GM19023 (cell line): ENCODE measurements around the gene BIRC5.
"Not testable (repeated sequence)": the region's sequence is repeated elsewhere in the genome, so short reads cannot be mapped to it uniquely, and the experiment has no call there.

ENCODE experiments used
- ATAC-seq: cut with Tn5 transposase; IDR thresholded peaks from one replicate; pipeline ENCODE4 v1.9.1; 2021; ENCODE audit warnings: mild to moderate bottlenecking, moderate library complexity; ENCODE audit not compliant: unreplicated experiment

Gene BIRC5

DNA sequence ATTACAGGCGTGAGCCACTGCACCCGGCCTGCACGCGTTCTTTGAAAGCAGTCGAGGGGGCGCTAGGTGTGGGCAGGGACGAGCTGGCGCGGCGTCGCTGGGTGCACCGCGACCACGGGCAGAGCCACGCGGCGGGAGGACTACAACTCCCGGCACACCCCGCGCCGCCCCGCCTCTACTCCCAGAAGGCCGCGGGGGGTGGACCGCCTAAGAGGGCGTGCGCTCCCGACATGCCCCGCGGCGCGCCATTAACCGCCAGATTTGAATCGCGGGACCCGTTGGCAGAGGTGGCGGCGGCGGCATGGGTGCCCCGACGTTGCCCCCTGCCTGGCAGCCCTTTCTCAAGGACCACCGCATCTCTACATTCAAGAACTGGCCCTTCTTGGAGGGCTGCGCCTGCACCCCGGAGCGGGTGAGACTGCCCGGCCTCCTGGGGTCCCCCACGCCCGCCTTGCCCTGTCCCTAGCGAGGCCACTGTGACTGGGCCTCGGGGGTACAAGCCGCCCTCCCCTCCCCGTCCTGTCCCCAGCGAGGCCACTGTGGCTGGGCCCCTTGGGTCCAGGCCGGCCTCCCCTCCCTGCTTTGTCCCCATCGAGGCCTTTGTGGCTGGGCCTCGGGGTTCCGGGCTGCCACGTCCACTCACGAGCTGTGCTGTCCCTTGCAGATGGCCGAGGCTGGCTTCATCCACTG, at the start of gene BIRC5:
Gene BIRC5 (plus strand): TSS at position 238 of the 690 bp plus-strand sequence. CDS start 64 bp downstream, at position 302.
- peak; percentile 78 for ATAC-seq

DNA sequence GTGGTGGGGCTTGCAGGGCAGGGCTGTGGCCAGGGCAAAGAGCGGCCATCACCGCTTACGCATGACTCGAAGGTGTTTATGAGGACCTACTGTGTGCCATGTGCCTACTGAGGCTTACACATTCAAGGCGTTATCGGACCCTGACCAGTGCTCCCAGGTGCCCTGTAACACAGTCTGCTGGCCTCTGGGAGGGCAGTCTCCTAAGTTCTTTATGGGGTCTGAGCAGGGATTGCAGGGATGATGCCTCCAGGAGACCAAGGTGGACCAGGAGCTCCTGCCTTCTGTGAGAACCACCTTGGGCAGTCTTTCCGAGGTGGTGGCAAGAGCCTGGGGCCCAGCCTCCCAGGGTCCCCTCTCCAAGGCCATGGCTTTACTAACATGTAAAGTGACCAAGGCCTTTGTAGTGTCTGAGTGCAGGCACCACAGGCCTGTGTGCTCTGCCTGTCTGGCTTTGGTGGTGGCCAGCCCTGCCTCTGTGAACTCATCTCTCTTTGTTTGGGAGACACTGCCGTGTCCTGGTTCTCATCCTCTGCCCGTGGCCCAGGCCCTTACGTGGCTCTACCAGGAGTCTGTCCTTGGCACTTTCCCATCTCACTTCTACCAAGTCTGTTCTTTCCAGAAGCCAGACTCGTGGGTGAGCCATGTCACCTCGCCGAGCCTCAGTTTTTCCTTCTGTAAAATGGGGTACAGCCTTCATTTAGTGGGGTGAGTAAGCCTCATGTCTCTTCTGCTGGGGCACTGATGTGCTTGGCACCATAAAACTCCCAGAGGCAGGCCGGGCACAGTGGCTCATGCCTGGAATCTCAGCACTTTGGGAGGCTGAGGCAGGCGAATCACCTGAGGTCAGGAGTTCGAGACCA, 49.1 kb upstream of the BIRC5 start:
- no peak for ATAC-seq

DNA sequence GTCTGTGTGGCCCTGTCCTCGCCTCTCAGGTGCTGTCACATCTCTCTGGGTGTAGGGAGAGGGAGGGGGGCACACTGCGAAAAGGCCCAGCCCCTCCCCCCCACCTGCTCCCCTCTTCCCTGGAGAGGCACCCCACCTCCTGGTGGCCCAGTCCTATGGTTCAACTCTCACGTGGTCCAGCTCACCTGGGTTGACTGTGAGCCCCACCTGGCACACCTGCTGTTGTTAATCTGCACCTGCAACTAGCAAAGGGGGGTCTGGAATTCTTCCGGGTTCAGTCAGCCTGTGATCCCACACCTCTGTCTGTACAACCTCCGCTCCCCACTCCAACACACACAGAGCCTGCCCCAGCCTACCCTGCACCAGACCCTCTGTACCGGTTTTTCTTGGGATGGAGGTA, 47.6 kb upstream of the BIRC5 start:
- ATAC-seq, result no peak

DNA sequence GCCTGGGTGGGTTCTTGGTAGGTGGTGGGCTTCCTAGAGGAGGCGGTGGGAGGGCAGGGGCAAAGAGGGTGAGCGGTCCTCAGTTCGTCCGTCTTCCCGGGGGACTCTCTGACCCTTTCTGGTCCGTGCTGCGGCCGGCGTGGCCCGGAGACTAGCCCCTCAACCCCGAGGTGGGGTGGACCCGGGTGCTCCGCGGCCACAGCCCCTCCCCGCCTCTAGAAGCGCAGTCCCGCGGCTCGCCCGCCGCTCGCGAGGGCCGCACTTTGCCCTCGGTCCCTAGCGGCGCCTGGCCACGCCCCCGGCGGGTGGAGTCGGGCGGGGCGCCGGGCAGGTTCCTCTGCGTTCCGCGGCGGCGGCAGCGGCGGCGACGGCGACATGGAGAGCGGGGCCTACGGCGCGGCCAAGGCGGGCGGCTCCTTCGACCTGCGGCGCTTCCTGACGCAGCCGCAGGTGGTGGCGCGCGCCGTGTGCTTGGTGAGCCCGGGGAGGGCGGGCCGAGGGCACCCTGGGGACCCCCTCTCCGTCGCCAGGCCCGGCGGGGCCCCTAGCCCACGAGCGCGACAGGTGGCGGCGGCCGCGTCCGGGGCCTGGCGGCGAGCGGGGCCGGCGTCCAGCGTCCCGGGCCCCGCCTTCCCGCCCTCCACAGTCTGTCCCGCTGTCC, 45.7 kb upstream of the BIRC5 start, which contains the start of gene SYNGR2:
Gene SYNGR2 (plus strand): TSS at position 340 of the 661 bp plus-strand sequence. CDS start 36 bp downstream, at position 376.
- peak; percentile 59 for ATAC-seq

DNA sequence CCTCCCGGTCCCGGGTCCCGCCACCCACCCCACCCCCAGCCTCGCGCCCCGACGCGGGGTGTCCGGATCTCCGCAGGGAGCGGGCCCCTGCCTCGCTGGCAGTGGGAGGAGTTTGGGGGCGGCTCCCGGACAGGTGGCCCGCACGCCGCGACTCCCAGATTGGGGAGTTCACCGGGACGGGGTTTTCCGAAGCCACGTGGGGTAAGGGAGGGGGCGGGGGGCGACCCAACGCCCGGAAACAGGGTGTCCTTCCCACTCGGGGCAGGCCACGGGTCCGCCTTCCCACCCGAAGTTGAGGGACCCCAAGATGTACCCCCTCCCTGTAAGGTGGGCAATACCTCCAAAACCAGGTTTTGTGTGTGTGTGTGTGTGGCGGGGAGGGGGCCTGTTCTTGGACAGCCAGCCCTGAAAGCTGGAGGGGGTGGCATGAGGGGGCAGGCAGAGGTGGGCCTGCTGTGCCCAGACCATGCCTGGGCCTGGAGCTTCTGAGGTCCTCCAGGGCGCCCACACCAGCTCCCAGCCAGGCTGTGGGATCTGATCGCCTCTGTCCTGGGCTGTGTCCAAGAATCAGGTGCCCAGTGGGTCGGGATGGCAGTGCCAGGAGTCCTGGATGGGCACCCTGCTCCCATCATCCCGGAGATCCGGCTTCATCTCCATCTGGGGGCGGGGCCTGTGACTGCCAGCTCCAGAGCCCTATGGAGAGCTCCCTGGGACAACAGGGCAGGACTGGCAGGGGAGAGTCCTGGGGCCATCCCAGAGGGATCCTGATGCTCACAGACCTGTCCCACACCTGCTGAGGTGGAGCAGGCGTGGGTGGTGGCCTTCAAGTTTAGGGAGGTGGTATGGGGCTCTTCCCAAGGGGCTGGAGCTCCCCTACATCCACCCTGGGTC, 44.9 kb upstream of the BIRC5 start:
- ATAC-seq, result peak; percentile 37

DNA sequence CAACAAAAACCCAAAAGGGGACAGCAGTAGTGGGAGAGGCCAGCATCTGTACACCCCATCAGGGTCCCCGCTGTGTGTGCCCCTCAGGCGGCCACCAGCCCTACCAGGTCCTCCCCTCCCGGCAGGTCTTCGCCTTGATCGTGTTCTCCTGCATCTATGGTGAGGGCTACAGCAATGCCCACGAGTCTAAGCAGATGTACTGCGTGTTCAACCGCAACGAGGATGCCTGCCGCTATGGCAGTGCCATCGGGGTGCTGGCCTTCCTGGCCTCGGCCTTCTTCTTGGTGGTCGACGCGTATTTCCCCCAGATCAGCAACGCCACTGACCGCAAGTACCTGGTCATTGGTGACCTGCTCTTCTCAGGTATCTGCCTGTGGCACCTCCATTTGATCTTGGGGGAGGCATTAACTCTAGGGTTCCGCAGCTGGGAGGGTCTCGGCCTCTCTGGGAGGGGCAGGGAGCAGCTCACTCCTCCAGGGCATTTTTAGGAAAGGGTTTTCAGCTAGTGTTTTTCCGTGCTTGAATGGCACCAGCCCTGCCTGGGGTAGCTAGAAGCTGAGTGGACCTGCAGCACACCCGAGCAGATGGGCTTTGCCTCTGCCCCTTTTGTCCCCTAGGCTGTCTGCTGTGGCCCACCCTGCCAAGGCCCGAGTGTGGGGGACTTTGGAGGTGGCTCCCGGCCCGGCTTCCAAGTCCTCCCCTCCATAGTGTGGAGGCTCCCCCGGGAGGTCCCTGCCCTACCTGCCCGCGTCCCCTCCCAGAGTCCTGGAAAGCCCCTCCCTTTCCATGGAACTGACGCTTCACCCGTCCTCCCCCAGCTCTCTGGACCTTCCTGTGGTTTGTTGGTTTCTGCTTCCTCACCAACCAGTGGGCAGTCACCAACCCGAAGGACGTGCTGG, 43.1 kb upstream of the BIRC5 start:
- ATAC-seq, result no peak

DNA sequence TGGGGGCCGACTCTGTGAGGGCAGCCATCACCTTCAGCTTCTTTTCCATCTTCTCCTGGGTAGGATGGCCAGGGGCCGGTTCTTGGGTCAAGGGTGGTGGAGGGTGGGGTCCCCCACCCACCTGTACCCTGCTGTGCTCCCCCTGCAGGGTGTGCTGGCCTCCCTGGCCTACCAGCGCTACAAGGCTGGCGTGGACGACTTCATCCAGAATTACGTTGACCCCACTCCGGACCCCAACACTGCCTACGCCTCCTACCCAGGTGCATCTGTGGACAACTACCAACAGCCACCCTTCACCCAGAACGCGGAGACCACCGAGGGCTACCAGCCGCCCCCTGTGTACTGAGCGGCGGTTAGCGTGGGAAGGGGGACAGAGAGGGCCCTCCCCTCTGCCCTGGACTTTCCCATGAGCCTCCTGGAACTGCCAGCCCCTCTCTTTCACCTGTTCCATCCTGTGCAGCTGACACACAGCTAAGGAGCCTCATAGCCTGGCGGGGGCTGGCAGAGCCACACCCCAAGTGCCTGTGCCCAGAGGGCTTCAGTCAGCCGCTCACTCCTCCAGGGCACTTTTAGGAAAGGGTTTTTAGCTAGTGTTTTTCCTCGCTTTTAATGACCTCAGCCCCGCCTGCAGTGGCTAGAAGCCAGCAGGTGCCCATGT, 42.3 kb upstream of the BIRC5 start:
- ATAC-seq, result not testable (repeated sequence)

DNA sequence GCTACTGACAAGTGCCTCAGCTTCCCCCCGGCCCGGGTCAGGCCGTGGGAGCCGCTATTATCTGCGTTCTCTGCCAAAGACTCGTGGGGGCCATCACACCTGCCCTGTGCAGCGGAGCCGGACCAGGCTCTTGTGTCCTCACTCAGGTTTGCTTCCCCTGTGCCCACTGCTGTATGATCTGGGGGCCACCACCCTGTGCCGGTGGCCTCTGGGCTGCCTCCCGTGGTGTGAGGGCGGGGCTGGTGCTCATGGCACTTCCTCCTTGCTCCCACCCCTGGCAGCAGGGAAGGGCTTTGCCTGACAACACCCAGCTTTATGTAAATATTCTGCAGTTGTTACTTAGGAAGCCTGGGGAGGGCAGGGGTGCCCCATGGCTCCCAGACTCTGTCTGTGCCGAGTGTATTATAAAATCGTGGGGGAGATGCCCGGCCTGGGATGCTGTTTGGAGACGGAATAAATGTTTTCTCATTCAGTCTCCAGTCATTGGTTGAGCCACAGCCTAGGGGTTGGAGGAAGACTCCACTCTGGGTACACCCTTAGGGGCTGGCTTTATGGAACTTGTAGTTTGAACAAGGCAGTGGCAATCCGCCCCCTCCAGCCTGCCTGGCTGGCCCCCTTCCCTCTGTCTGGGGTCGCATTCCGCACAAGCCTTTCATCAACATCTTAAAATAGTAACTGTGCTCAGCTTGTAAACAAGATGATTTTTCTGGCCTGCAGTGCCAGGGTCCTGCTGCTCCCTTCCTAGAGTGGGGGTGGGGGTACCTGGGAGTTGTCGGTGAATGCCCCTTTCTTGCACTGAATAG, 41.6 kb upstream of the BIRC5 start:
- no peak for ATAC-seq

DNA sequence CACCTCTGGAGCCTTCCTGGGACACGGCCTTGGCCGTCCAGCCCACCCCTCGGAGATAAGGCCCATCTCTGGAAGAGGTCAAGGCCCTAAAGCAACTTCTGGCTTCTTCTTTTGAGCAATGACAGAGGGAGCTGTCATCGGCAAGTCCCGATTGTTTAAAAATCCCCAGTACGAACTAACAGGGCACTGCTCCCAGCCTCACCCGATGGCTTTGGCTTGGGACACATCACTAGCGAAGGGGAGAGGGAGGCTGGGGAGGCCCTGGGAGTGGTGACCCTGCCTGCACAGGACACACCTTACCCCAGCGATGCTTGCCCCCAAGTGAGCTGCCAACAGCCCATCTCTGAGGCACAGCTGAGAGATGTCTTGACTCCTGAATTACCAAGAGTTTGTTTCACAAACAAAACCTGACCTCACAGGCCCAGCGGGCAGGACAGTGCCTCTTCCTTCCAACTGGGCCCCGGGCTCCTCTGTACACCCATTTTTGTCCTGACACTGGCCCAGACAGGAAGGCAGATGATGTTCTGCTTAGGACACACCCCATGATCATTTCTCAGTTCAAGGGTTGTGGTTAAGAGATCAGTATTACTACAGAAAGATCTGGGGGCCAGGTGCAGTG, 40.8 kb upstream of the BIRC5 start:
- no peak for ATAC-seq

DNA sequence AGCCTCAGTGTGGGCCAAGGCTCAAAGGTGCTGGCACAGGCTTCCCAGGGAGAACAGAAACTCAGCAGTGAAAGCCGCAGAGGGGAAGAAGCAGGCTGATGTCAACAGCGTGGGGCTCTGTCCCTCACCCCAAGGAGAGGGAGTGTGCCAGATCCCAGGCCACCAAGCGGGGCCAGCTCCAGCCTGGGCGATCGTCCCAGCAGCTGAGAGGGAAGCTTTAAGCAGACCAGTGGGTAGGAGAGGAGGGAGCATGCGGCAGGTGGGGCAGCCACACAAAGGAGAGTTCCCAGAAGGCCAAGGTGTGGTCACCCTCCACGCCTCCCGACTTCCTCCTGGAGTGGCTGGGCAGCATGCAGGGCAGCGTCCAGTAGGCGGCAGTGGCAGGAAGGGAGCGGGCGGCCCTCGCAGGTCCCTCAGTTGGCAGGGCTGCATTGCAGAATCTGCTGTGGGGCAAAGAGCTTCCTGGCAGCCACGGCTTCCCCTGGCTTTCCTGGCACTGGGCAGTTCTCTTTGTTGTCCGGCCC, 39.6 kb upstream of the BIRC5 start:
- no peak for ATAC-seq

DNA sequence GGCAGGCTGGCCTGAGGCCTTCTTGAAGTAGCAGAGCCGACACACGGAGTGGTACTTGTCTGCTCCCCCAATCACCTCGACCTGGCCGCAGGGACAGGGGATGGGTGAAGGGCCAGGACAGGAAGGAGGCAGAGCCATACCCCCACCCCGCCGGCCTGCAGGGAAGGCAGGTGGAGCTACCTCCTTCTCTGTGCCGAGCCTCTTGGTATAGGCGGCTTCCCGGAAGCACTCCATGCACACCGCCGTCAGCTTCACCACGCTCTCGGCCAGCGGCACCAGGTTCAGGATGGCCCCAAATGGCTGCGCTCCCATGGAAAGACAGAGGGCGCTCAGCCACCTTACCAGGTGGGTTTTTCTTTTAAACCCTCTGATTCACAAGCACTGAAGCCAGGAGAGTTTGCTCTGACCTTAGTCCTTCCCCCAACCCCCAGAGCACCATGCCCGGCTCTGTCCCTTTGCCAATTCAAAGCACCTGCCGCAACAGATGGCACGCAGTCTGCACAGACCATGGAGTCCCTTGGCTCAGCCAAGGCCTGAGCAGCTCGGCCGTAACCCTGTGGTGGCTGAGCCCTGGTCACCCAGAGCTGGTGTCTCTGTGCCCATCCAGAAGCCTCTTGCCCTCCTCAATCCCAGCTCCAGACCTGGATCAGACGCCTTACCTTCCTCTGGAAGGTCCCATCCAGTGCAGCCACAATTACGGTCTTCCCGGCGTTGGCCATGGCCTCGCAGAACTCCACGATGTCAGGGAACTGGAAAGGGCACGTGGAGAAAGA, 39.0 kb upstream of the BIRC5 start:
- no peak for ATAC-seq

DNA sequence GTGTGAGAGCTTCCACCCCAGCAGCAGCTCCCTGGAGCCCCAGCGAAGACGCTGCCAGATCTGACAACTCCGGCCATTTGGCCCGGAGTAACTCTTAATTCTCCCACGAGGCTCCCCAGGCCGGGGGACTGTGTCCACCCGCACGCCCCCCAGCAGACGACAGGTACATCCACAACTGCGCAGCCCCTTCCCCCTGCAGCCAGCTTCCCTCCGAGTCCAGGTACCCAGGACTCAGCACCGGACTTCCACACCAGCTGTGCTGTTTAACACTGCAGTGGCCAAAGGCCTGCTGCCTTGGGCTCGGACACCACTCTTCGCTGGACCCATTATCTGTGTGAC, 38.4 kb upstream of the BIRC5 start:
- ATAC-seq, result no peak

DNA sequence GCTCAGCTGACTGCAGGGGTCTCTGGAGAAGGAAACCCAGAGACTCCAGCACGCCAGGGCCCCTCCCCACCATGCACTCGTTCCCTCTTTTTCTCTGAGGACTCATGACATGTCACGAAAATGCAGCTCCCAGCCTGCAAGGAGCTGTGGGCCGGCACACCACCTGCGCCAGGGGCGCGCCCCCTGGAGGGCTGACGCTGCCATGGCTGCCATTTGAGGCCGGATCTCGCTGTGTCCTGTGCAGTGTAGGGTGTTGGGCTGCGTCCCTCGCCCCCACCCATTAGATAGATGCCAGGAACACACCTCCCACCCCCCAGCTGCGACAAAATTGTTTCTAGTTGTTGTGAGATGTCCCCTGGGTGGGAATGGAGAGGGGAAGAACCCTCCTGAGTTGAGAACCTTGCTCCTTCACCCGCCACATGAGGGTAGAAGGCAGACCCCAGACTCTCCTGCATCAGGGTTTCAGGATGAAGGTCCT, 37.5 kb upstream of the BIRC5 start:
- no peak for ATAC-seq

DNA sequence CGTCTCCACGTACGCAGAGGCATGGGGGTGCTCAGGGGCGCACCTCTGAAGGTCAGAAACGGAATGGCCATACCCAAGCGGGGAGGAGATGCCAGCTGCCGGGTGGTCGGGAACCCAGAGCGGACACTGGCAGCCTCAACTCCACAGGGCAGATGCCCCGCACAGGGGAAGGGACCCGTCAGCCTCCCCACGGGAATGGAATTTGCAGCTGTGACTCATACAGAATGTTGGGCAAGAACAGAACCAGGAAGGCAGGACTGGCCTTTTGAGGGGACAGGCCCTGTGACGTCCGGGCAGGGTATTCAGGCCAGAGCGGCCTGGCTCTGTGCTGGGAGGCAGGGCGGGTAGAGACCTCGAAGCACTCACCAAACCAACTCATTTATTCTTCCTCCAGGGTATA, 34.7 kb upstream of the BIRC5 start:
- no peak for ATAC-seq

DNA sequence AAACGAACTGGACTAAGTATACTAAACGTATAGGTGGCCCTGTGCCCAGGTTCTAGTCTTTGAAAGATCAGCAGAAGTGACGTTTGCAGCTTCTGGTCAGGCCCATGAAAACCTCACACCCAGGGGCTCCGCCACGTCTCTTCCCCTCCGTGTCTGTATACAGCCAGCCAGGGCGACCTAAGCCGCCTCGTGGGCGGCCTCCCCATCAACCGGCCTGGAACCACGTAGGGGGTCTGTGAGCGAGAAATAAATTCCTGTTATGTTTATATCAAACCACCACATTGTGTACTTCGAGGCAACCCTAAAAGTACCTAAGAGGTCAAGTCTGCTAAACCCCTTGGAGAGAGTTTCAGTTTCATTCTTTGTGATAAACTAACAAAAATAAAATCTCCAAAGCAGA, 34.0 kb upstream of the BIRC5 start:
- ATAC-seq, result no peak

DNA sequence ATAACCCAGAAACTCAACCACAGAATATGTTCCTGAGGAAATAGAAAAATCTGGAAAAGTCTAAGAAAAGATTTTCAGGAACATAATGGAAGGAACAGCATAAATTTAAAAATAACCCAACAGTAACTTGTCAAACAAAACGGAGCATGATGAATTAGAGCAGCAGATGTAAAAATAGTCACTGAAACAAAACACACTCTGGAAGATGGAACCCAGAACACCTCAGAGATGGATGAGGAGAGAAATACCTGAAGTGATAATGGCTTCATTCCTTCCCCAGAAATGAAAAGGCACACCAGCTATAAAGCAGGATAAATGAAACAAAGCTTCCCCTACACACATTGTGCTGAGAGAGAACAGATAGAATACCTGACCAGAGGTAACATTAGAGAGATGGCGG, 33.5 kb upstream of the BIRC5 start:
- no peak for ATAC-seq

DNA sequence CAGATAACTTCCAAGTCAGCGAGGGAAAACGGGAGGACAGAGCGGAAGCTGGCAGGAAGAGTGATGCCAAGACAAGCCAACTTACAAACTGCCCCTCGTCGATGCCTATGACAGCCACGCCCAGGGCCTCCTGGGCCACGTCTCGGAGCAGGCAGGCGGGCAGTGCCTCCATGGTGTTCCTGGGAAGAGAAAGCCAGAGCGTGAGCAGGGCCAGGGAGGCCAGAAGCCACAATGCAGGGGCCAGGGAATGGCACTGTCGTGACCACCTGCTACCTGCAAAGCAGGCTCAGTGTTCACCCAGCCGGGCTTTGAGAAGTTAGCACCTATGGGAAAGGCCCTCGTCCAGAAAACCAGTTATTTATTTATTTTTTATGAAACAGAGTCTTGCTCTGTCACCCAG, 31.5 kb upstream of the BIRC5 start:
- ATAC-seq, result no peak
